WTC11 (cell line): ENCODE data around the gene SGF29.

Experiments
- ATF3 ChIP-seq: sonication (generic); formaldehyde crosslinking; conservative IDR thresholded peaks from 2 replicates; pipeline ENCODE4 v1.8.1; 2022; ENCODE audit warnings: mild to moderate bottlenecking, missing genetic modification reagents
- CREB1 ChIP-seq: sonication (generic); formaldehyde crosslinking; IDR thresholded peaks from 2 replicates; pipeline ENCODE4 v1.8.0; 2023; ENCODE audit warnings: mild to moderate bottlenecking, missing genetic modification reagents
- CTCF ChIP-seq: fragments of 200-600 bp; IDR thresholded peaks from 2 replicates; pipeline ENCODE4 v1.8.0; 2022; ENCODE audit warnings: antibody characterized with exemption
- ETV6 ChIP-seq: sonication (generic); formaldehyde crosslinking; IDR thresholded peaks from 2 replicates; pipeline ENCODE4 v1.8.1; 2022; ENCODE audit warnings: mild to moderate bottlenecking, missing genetic modification reagents
- GABPB1 ChIP-seq: sonication (generic); formaldehyde crosslinking; IDR thresholded peaks from 2 replicates; pipeline ENCODE4 v1.8.1; 2023; ENCODE audit warnings: mild to moderate bottlenecking, missing genetic modification reagents
- MAX ChIP-seq: sonication (generic); formaldehyde crosslinking; IDR thresholded peaks from 2 replicates; pipeline ENCODE4 v1.8.0; 2022; ENCODE audit warnings: mild to moderate bottlenecking, missing genetic modification reagents
- NFYB ChIP-seq: sonication (generic); formaldehyde crosslinking; conservative IDR thresholded peaks from 2 replicates; pipeline ENCODE4 v1.8.0; 2022; ENCODE audit warnings: low read depth, missing genetic modification reagents
- NR1H2 ChIP-seq: sonication (generic); formaldehyde crosslinking; IDR thresholded peaks from 2 replicates; pipeline ENCODE4 v1.9.0; 2021; ENCODE audit warnings: mild to moderate bottlenecking, moderate library complexity, missing genetic modification reagents
- PRDM15 ChIP-seq: sonication (generic); formaldehyde crosslinking; IDR thresholded peaks from 2 replicates; pipeline ENCODE4 v1.8.0; 2022; ENCODE audit warnings: missing genetic modification reagents
- PREB ChIP-seq: sonication (generic); formaldehyde crosslinking; IDR thresholded peaks from 2 replicates; pipeline ENCODE4 v1.8.1; 2022; ENCODE audit warnings: mild to moderate bottlenecking, missing genetic modification reagents, moderate library complexity, borderline replicate concordance
- TEAD1 ChIP-seq: sonication (generic); formaldehyde crosslinking; IDR thresholded peaks from 2 replicates; pipeline ENCODE4 v1.8.0; 2022; ENCODE audit warnings: mild to moderate bottlenecking, missing genetic modification reagents
- TP53 ChIP-seq: sonication (generic); formaldehyde crosslinking; IDR thresholded peaks from 2 replicates; pipeline ENCODE4 v1.8.1; 2023; ENCODE audit warnings: mild to moderate bottlenecking, missing genetic modification reagents
- ZNF121 ChIP-seq: sonication (generic); formaldehyde crosslinking; IDR thresholded peaks from 2 replicates; pipeline ENCODE4 v1.8.0; 2023; ENCODE audit warnings: missing genetic modification reagents

- TF ChIP-seq MAX (CRISPR knock-in tag) (no peak), CREB1 (CRISPR knock-in tag) (no peak), CTCF (no peak), TP53 (CRISPR knock-in tag) (no peak), NR1H2 (CRISPR knock-in tag) (no peak), TEAD1 (CRISPR knock-in tag) (no peak), PRDM15 (CRISPR knock-in tag) (no peak), ZNF121 (no peak), ETV6 (no peak), ATF3 (CRISPR knock-in tag) (no peak), NFYB (no peak), GABPB1 (CRISPR knock-in tag) (no peak), PREB (CRISPR knock-in tag) (no peak)
These were observed 69.5 kb downstream of the SGF29 start for GRCh38 chr16:28623172-28623711.
